HCT116 (cell line): ENCODE measurements around the gene ASCL1. TPM values are rescaled to one million over a fixed set of nuclear protein-coding genes. Genes with fewer than 3 reads are reported as not detected.

ENCODE experiments used
- ATAC-seq: fragments of 200-7000 bp; cut with Tn5 transposase; 2 replicates; pipeline ENCODE4 v1.9.1; 2020; ENCODE audit warnings: mild to moderate bottlenecking, moderate library complexity
- BruUV-seq: library from RNA; stranded (reverse); fragments of 400-500 nt; replicated peaks from 2 replicates; lab custom pipeline; 2021; lab: Mats Ljungman, UMichigan
- CTCF ChIA-PET: fragments of 300-600 bp; sonication (Branson Sonifier 250); formaldehyde crosslinking; loops from one replicate; lab custom pipeline; 2021; ENCODE audit warnings: antibody characterized with exemption; lab: Charles Lee
- POLR2A ChIA-PET: fragments of 300-600, 350-600 bp; sonication (Branson Sonifier 250); formaldehyde crosslinking; loops from one replicate; lab custom pipeline; 2021; ENCODE audit warnings: antibody characterized with exemption; lab: Charles Lee
- RAD21 ChIA-PET, 2 experiments: fragments of 300-600 bp; sonication (Branson Sonifier 250); formaldehyde crosslinking; loops; one replicate each; lab custom pipeline; 2023; ENCODE audit warnings: low total read pairs in 2 of 2; ENCODE audit not compliant: uncharacterized antibody in 2 of 2, unreplicated experiment in 2 of 2, low non-redundant PET in 1 of 2; lab: Charles Lee
- DNase-seq: peaks from one replicate; pipeline ENCODE4 v3.0.0-alpha.2; 2010; ENCODE audit warnings: low read depth, low spot score
- H2AFZ ChIP-seq: fragments of 200-600 bp; shearing (Covaris generic), sonication (generic); 2 replicates; pipeline ENCODE4 v1.6.1; 2017; ENCODE audit warnings: low read depth, mixed run types, mixed read lengths, antibody characterized with exemption, low read length; ENCODE audit not compliant: poor library complexity, severe bottlenecking
- H3K27ac ChIP-seq: 2 replicates; pipeline ENCODE4 v1.5.1; 2012; ENCODE audit warnings: low read depth, low read length
- H3K27me3 ChIP-seq: fragments of 200-600 bp; sonication (generic); 2 replicates; pipeline ENCODE4 v1.6.1; 2016; ENCODE audit warnings: mixed run types, low read length, mixed read lengths; ENCODE audit not compliant: insufficient read depth
- H3K36me3 ChIP-seq, 2 experiments: fragments of 200-500 bp in 1 of 2; fragments of 200-600 bp in 1 of 2; sonication (Bioruptor generic) in 1 of 2; sonication (generic) in 1 of 2; 2 replicates each; pipeline versions ENCODE4 v1.5.1 to v1.6.1; 2014 to 2016; ENCODE audit warnings: low read length in 2 of 2, inconsistent platforms in 1 of 2, mixed read lengths in 1 of 2, mixed run types in 1 of 2; ENCODE audit not compliant: insufficient read depth in 2 of 2, control insufficient read depth in 1 of 2
- H3K4me1 ChIP-seq, 2 experiments: fragments of 200-600 bp in 1 of 2; sonication (generic) in 1 of 2; 2 replicates each; pipeline versions ENCODE4 v1.5.1 to v1.6.1; 2012 to 2017; ENCODE audit warnings: low read length in 2 of 2, inconsistent platforms in 1 of 2, mild to moderate bottlenecking in 1 of 2, mixed read lengths in 1 of 2, mixed run types in 1 of 2, moderate library complexity in 1 of 2; ENCODE audit not compliant: insufficient read depth in 2 of 2, control insufficient read depth in 1 of 2
- H3K4me2 ChIP-seq: fragments of 200-600 bp; sonication (generic); 2 replicates; pipeline ENCODE4 v1.6.1; 2017; ENCODE audit warnings: mixed run types, low read length, mixed read lengths
- H3K4me3 ChIP-seq, 2 experiments: fragments of 200-600 bp in 1 of 2; sonication (generic) in 1 of 2; replicated peaks in 1 of 2; 2 replicates each; pipeline ENCODE4 v1.5.1; 2011 to 2016; ENCODE audit warnings: low read length in 2 of 2, control low read depth in 1 of 2, low read depth in 1 of 2, mild to moderate bottlenecking in 1 of 2, mixed read lengths in 1 of 2, mixed run types in 1 of 2
- H3K79me2 ChIP-seq: fragments of 200-600 bp; sonication (generic); 2 replicates; pipeline ENCODE4 v1.6.1; 2017; ENCODE audit warnings: mild to moderate bottlenecking, mixed run types, low read length, moderate library complexity, mixed read lengths; ENCODE audit not compliant: insufficient read depth
- H3K9ac ChIP-seq: fragments of 200-600 bp; sonication (generic); 2 replicates; pipeline ENCODE4 v1.6.1; 2016; ENCODE audit warnings: low read length, mixed read lengths
- H3K9me2 ChIP-seq: fragments of 200-600 bp; sonication (generic), shearing (Covaris generic); 2 replicates; pipeline ENCODE4 v1.6.1; 2017; ENCODE audit warnings: mixed run types, mild to moderate bottlenecking, moderate library complexity; ENCODE audit not compliant: insufficient read depth
- H3K9me3 ChIP-seq, 2 experiments: fragments of 200-500 bp in 1 of 2; fragments of 200-600 bp in 1 of 2; sonication (Bioruptor generic) in 1 of 2; sonication (generic) in 1 of 2; 2 replicates each; pipeline ENCODE4 v1.6.1; 2014 to 2017; ENCODE audit warnings: low read length in 2 of 2, mixed read lengths in 2 of 2, inconsistent platforms in 1 of 2, low read depth in 1 of 2, mild to moderate bottlenecking in 1 of 2, mixed run types in 1 of 2, moderate library complexity in 1 of 2; ENCODE audit not compliant: control insufficient read depth in 1 of 2, insufficient read depth in 1 of 2
- H4K20me1 ChIP-seq: fragments of 200-600 bp; sonication (generic), shearing (Covaris generic); 2 replicates; pipeline ENCODE4 v1.6.1; 2017; ENCODE audit warnings: mixed run types, mild to moderate bottlenecking, moderate library complexity; ENCODE audit not compliant: insufficient read depth
- ATF3 ChIP-seq: IDR thresholded peaks from 2 replicates; pipeline ENCODE4 v1.6.1; 2012
- CEBPB ChIP-seq: IDR thresholded peaks from 2 replicates; pipeline ENCODE4 v1.6.1; 2012; ENCODE audit warnings: low read depth
- EGR1 ChIP-seq: IDR thresholded peaks from 2 replicates; pipeline ENCODE4 v1.6.1; 2012; ENCODE audit warnings: low read depth
- ELF1 ChIP-seq: IDR thresholded peaks from 2 replicates; pipeline ENCODE4 v1.6.1; 2012; ENCODE audit warnings: low read depth, borderline replicate concordance
- EZH2 ChIP-seq: fragments of 200-600 bp; sonication (generic); IDR thresholded peaks from 2 replicates; pipeline ENCODE4 v1.6.1; 2017; ENCODE audit warnings: antibody characterized with exemption, mixed run types
- EZH2phosphoT487 ChIP-seq: fragments of 200-600 bp; IDR thresholded peaks from 2 replicates; pipeline ENCODE4 v1.6.1; 2018; ENCODE audit warnings: antibody characterized with exemption, borderline replicate concordance
- JUND ChIP-seq: IDR thresholded peaks from 2 replicates; pipeline ENCODE4 v1.6.1; 2012
- MAX ChIP-seq: IDR thresholded peaks from 2 replicates; pipeline ENCODE4 v1.6.1; 2012
- POLR2A ChIP-seq: IDR thresholded peaks from 2 replicates; pipeline ENCODE4 v1.7.0; 2011; ENCODE audit warnings: borderline replicate concordance; ENCODE audit not compliant: insufficient read depth, insufficient read length; ENCODE audit errors: extremely low read depth
- POLR2AphosphoS5 ChIP-seq: IDR thresholded peaks from 2 replicates; pipeline ENCODE4 v1.6.1; 2011; ENCODE audit warnings: mild to moderate bottlenecking, low read depth, low read length, moderate library complexity
- RAD21 ChIP-seq: IDR thresholded peaks from 2 replicates; pipeline ENCODE4 v1.6.1; 2012; ENCODE audit warnings: low read depth, mild to moderate bottlenecking
- REST ChIP-seq: IDR thresholded peaks from 2 replicates; pipeline ENCODE4 v1.6.1; 2012; ENCODE audit warnings: low read depth
- SIN3A ChIP-seq: IDR thresholded peaks from 2 replicates; pipeline ENCODE4 v1.6.1; 2012; ENCODE audit warnings: low read depth
- SRF ChIP-seq: IDR thresholded peaks from 2 replicates; pipeline ENCODE4 v1.6.1; 2012; ENCODE audit warnings: low read depth
- TCF7L2 ChIP-seq: IDR thresholded peaks from 2 replicates; pipeline ENCODE4 v1.7.0; 2011; ENCODE audit warnings: borderline replicate concordance, inconsistent platforms; ENCODE audit not compliant: insufficient read depth, insufficient read length; ENCODE audit errors: extremely low read depth
- YY1 ChIP-seq: IDR thresholded peaks from 2 replicates; pipeline ENCODE4 v1.6.1; 2011; ENCODE audit warnings: low read length, low read depth, moderate library complexity, mild to moderate bottlenecking; ENCODE audit not compliant: insufficient replicate concordance; ENCODE audit errors: extremely low read depth
- ZBTB33 ChIP-seq: IDR thresholded peaks from 2 replicates; pipeline ENCODE4 v1.6.1; 2011; ENCODE audit warnings: mild to moderate bottlenecking, low read length, moderate library complexity; ENCODE audit not compliant: insufficient replicate concordance; ENCODE audit errors: extremely low read depth
- ZFX ChIP-seq: fragments of 450-650 bp; IDR thresholded peaks from 2 replicates; pipeline ENCODE4 v1.6.1; 2017
- ZNF274 ChIP-seq: fragments of 200-500 bp; sonication (Bioruptor generic); IDR thresholded peaks from 2 replicates; pipeline ENCODE4 v1.6.1; 2014; ENCODE audit warnings: mild to moderate bottlenecking, low read depth, low read length, inconsistent platforms
- intact Hi-C: fragments of 100-400 bp; cut with micrococcal nuclease; formaldehyde crosslinking; loops from 2 replicates; pipeline ENCODE4 v1.10.0; 2022
- total RNA-seq: library from RNA; stranded (reverse); gene quantifications from one replicate; pipeline ENCODE4 v1.2.1, GENCODE V29; 2021; ENCODE audit not compliant: unreplicated experiment

The ASCL1 gene
- total RNA-seq, 1 experiment from 2014 or later = not detected

GRCh38 chr12:102950950-102951619, 6.4 kb upstream of the ASCL1 start:
- POLR2A ChIA-PET = no interaction called here
- Histone ChIP-seq H3K27ac (no peak overlapping the region), H3K79me2 (no peaks in the 10 kb centered on the region), H3K9me3 (no peaks in the 10 kb centered on the region), H3K9me2 (no peaks in the 10 kb centered on the region), H3K4me2 (no peak overlapping the region), H3K36me3 (no peaks in the 10 kb centered on the region), H3K9ac (no peak overlapping the region), H3K4me3 (no peak overlapping the region), H2AFZ (no peak overlapping the region), H3K27me3 (peaks cover 32% of the 10 kb centered on the region), H3K4me1 (no peaks in the 10 kb centered on the region), H4K20me1 (no peaks in the 10 kb centered on the region)
- RAD21 ChIA-PET = no interaction called here
- DNase-seq (no peak), ATAC-seq (no peak)
- intact Hi-C loops = no loop called here
- no TSS peak for BruUV-seq
- CTCF ChIA-PET = no interaction called here
- TF ChIP-seq TCF7L2 (no peak), SRF (no peak), ELF1 (no peak), ZNF274 (no peak), REST (no peak), POLR2AphosphoS5 (no peak), JUND (no peak), MAX (no peak), ATF3 (no peak), CEBPB (no peak), EZH2 (no peak), ZBTB33 (no peak), RAD21 (no peak), YY1 (no peak), POLR2A (no peak), EGR1 (no peak), EZH2phosphoT487 (no peak), ZFX (no peak), SIN3A (no peak)
- TF ChIP-seq, all 23 proteins: peak for 0
